Neural cell (in vitro differentiated cells): Measurements from ENCODE around the gene UGT1A4. TPM values are rescaled to one million over a fixed set of nuclear protein-coding genes. Genes with fewer than 3 reads are reported as not detected.

Experiments
- H2AFZ ChIP-seq: fragments of 200-600, 300-800 bp; sonication (generic), shearing (Covaris generic); 2 replicates; pipeline ENCODE4 v1.6.0; 2014; ENCODE audit warnings: low read depth, mild to moderate bottlenecking, antibody characterized with exemption, low read length, moderate library complexity
- H3F3A ChIP-seq: fragments of 200-600 bp; shearing (Covaris generic); 2 replicates; pipeline ENCODE4 v1.6.1; 2016; ENCODE audit warnings: mild to moderate bottlenecking, moderate library complexity, mixed read lengths, antibody characterized with exemption, low read length; ENCODE audit not compliant: insufficient read depth, poor library complexity, severe bottlenecking
- H3K27ac ChIP-seq: fragments of 200-600, 300-800 bp; sonication (generic), shearing (Covaris generic); 2 replicates; pipeline ENCODE4 v1.5.1; 2014; ENCODE audit warnings: mild to moderate bottlenecking, low read length, moderate library complexity
- H3K27me3 ChIP-seq: fragments of 300-800, 200-600 bp; sonication (generic), shearing (Covaris generic); 2 replicates; pipeline ENCODE4 v1.6.0; 2014; ENCODE audit warnings: mild to moderate bottlenecking, low read depth, low read length, moderate library complexity; ENCODE audit not compliant: insufficient read depth
- H3K36me3 ChIP-seq: fragments of 300-800, 200-600 bp; sonication (generic), shearing (Covaris generic); 2 replicates; pipeline ENCODE4 v1.5.1; 2014; ENCODE audit warnings: mild to moderate bottlenecking, antibody characterized with exemption, low read length, moderate library complexity; ENCODE audit not compliant: insufficient read depth
- H3K4me2 ChIP-seq: fragments of 300-800, 200-600 bp; sonication (generic), shearing (Covaris generic); 2 replicates; pipeline ENCODE4 v1.6.0; 2014; ENCODE audit warnings: mild to moderate bottlenecking, low read length
- H3K4me3 ChIP-seq: fragments of 300-800, 200-600 bp; sonication (generic), shearing (Covaris generic); 2 replicates; pipeline ENCODE4 v1.5.1; 2014; ENCODE audit warnings: mild to moderate bottlenecking, low read length, moderate library complexity
- H3K79me2 ChIP-seq: fragments of 200-600 bp; shearing (Covaris generic); replicated peaks from 2 replicates; pipeline ENCODE4 v1.6.0; 2014; ENCODE audit warnings: mild to moderate bottlenecking, low read length, moderate library complexity; ENCODE audit not compliant: insufficient read depth
- H3K9ac ChIP-seq: fragments of 300-800, 200-600 bp; sonication (generic), shearing (Covaris generic); 2 replicates; pipeline ENCODE4 v1.6.1; 2016; ENCODE audit warnings: mild to moderate bottlenecking, low read length, mixed read lengths
- H3K9me2 ChIP-seq: fragments of 200-600 bp; shearing (Covaris generic); 2 replicates; pipeline ENCODE4 v1.6.1; 2016; ENCODE audit warnings: mild to moderate bottlenecking, low read length, mixed read lengths; ENCODE audit not compliant: insufficient read depth
- H3K9me3 ChIP-seq: fragments of 200-600, 300-800 bp; sonication (generic), shearing (Covaris generic); 2 replicates; pipeline ENCODE4 v1.6.1; 2016; ENCODE audit warnings: mild to moderate bottlenecking, mixed run types, low read length, moderate library complexity, mixed read lengths
- H4K20me1 ChIP-seq: fragments of 200-600 bp; shearing (Covaris generic); 2 replicates; pipeline ENCODE4 v1.6.1; 2016; ENCODE audit warnings: mild to moderate bottlenecking, mixed run types; ENCODE audit not compliant: insufficient read depth
- CTCF ChIP-seq: fragments of 450-650 bp; IDR thresholded peaks from 2 replicates; pipeline ENCODE4 v1.5.1; 2014; ENCODE audit warnings: antibody characterized with exemption, mild to moderate bottlenecking, moderate library complexity; ENCODE audit not compliant: poor library complexity, severe bottlenecking
- EP300 ChIP-seq: fragments of 450-650 bp; conservative IDR thresholded peaks from 2 replicates; pipeline ENCODE4 v1.6.1; 2014; ENCODE audit warnings: antibody characterized with exemption, mild to moderate bottlenecking, moderate library complexity; ENCODE audit not compliant: poor library complexity, severe bottlenecking
- EZH2 ChIP-seq: fragments of 200-600, 300-800 bp; shearing (Covaris generic), sonication (generic); IDR thresholded peaks from 2 replicates; pipeline ENCODE4 v1.6.1; 2014; ENCODE audit warnings: antibody characterized with exemption, low read length, borderline replicate concordance, mild to moderate bottlenecking; ENCODE audit not compliant: insufficient read depth, poor library complexity, severe bottlenecking
- MXI1 ChIP-seq: fragments of 450-650 bp; conservative IDR thresholded peaks from 2 replicates; pipeline ENCODE4 v1.6.1; 2014; ENCODE audit warnings: antibody characterized with exemption, mild to moderate bottlenecking; ENCODE audit not compliant: poor library complexity, severe bottlenecking
- POLR2AphosphoS5 ChIP-seq: IDR thresholded peaks from 2 replicates; pipeline ENCODE4 v1.6.1; 2012
- RAD21 ChIP-seq: fragments of 450-650 bp; conservative IDR thresholded peaks from 2 replicates; pipeline ENCODE4 v1.6.1; 2014; ENCODE audit warnings: antibody characterized with exemption, mild to moderate bottlenecking, moderate library complexity
- SMC3 ChIP-seq: fragments of 450-650 bp; conservative IDR thresholded peaks from 2 replicates; pipeline ENCODE4 v1.6.1; 2014; ENCODE audit warnings: antibody characterized with exemption, mild to moderate bottlenecking, moderate library complexity; ENCODE audit not compliant: poor library complexity
- TAF1 ChIP-seq: IDR thresholded peaks from 2 replicates; pipeline ENCODE4 v1.6.1; 2012; ENCODE audit warnings: low read depth
- polyA plus RNA-seq: library from polyadenylated mRNA; depleted of rRNA; stranded (reverse); fragments of >200 nt; gene quantifications from 2 replicates; pipeline ENCODE4 v1.2.3, GENCODE V29; 2014
- TF ChIP-seq, protein P1 (sequence below): IDR thresholded peaks from 2 replicates; pipeline ENCODE4 v1.6.1; 2012; ENCODE audit warnings: borderline replicate concordance

The UGT1A4 gene
- polyA plus RNA-seq, 1 donor from 2014 or later: not detected

- Histone ChIP-seq H3K4me2 (no peak overlapping the region), H4K20me1 (no peaks in the 10 kb centered on the region), H3K79me2 (no peaks in the 10 kb centered on the region), H3K9ac (no peak overlapping the region), H3K9me2 (no peaks in the 10 kb centered on the region), H3K9me3 (no peaks in the 10 kb centered on the region), H3K36me3 (no peaks in the 10 kb centered on the region), H3K4me3 (no peak overlapping the region), H3K27ac (no peak overlapping the region), H3F3A (no peaks in the 10 kb centered on the region), H3K27me3 (no peaks in the 10 kb centered on the region), H2AFZ (no peak overlapping the region)
- TF ChIP-seq, protein P1, sequence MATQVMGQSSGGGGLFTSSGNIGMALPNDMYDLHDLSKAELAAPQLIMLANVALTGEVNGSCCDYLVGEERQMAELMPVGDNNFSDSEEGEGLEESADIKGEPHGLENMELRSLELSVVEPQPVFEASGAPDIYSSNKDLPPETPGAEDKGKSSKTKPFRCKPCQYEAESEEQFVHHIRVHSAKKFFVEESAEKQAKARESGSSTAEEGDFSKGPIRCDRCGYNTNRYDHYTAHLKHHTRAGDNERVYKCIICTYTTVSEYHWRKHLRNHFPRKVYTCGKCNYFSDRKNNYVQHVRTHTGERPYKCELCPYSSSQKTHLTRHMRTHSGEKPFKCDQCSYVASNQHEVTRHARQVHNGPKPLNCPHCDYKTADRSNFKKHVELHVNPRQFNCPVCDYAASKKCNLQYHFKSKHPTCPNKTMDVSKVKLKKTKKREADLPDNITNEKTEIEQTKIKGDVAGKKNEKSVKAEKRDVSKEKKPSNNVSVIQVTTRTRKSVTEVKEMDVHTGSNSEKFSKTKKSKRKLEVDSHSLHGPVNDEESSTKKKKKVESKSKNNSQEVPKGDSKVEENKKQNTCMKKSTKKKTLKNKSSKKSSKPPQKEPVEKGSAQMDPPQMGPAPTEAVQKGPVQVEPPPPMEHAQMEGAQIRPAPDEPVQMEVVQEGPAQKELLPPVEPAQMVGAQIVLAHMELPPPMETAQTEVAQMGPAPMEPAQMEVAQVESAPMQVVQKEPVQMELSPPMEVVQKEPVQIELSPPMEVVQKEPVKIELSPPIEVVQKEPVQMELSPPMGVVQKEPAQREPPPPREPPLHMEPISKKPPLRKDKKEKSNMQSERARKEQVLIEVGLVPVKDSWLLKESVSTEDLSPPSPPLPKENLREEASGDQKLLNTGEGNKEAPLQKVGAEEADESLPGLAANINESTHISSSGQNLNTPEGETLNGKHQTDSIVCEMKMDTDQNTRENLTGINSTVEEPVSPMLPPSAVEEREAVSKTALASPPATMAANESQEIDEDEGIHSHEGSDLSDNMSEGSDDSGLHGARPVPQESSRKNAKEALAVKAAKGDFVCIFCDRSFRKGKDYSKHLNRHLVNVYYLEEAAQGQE: no peak
- TF ChIP-seq TAF1 (no peak), RAD21 (no peak)
These were observed 42.5 kb upstream of the UGT1A4 start for GRCh38 chr2:233676046-233676445.

- H3F3A ChIP-seq: no peaks in the 10 kb centered on the region
- H3K27ac ChIP-seq: no peak overlapping the region
- H4K20me1 ChIP-seq: no peaks in the 10 kb centered on the region
- no peak for TF ChIP-seq TAF1
- TF ChIP-seq EP300: no peak
- TF ChIP-seq MXI1: no peak
- TF ChIP-seq EZH2: no peak
- no peak for TF ChIP-seq RAD21
- TF ChIP-seq, protein P1: no peak
- TF ChIP-seq SMC3: no peak
- no peak for TF ChIP-seq POLR2AphosphoS5
- TF ChIP-seq CTCF: no peak
- no peak overlapping the region for H2AFZ ChIP-seq
- H3K79me2 ChIP-seq: no peaks in the 10 kb centered on the region
- no peaks in the 10 kb centered on the region for H3K9me3 ChIP-seq
- no peak overlapping the region for H3K4me2 ChIP-seq
- no peak overlapping the region for H3K9ac ChIP-seq
- no peaks in the 10 kb centered on the region for H3K36me3 ChIP-seq
- H3K9me2 ChIP-seq: no peaks in the 10 kb centered on the region
- H3K27me3 ChIP-seq: no peaks in the 10 kb centered on the region
- H3K4me3 ChIP-seq: no peak overlapping the region
These were observed 39.3 kb upstream of the UGT1A4 start for GRCh38 chr2:233679196-233679595.
